HG03558 (cell line): ENCODE measurements around the gene KCNJ9.
"Not testable (repeated sequence)": the region's sequence is repeated elsewhere in the genome, so short reads cannot be mapped to it uniquely, and the experiment has no call there.

Experiments
- ATAC-seq: cut with Tn5 transposase; IDR thresholded peaks from one replicate; pipeline ENCODE4 v1.9.1; 2021; ENCODE audit warnings: moderate number of reproducible peaks; ENCODE audit not compliant: unreplicated experiment; ENCODE audit errors: extremely low read depth

Gene KCNJ9

GRCh38 chr1:160099716-160100375 is 18.5 kb downstream of the KCNJ9 start:
- no peak for ATAC-seq

- no peak for ATAC-seq
These were observed 19.8 kb downstream of the KCNJ9 start for GRCh38 chr1:160101037-160101716.

- no peak for ATAC-seq
These were observed 20.6 kb downstream of the KCNJ9 start for GRCh38 chr1:160101717-160102522.

GRCh38 chr1:160103658-160104408 is 22.5 kb downstream of the KCNJ9 start:
- ATAC-seq, result no peak

GRCh38 chr1:160104486-160104885 is 23.1 kb downstream of the KCNJ9 start:
- no peak for ATAC-seq

- ATAC-seq, result no peak
These were observed 23.8 kb downstream of the KCNJ9 start for GRCh38 chr1:160105155-160105554.

- no peak for ATAC-seq
These were observed 26.2 kb downstream of the KCNJ9 start for GRCh38 chr1:160107512-160107911.

- no peak for ATAC-seq
These were observed 27.7 kb downstream of the KCNJ9 start for GRCh38 chr1:160108888-160109662.

- ATAC-seq, result no peak
These were observed 28.3 kb downstream of the KCNJ9 start for GRCh38 chr1:160109686-160110085.

- ATAC-seq, result not testable (repeated sequence)
These were observed 30.1 kb downstream of the KCNJ9 start for GRCh38 chr1:160111462-160111861.

GRCh38 chr1:160112357-160112756 is 31.0 kb downstream of the KCNJ9 start:
- ATAC-seq, result no peak

GRCh38 chr1:160113407-160113806 is 32.1 kb downstream of the KCNJ9 start:
- ATAC-seq, result no peak

- no peak for ATAC-seq
These were observed 32.7 kb downstream of the KCNJ9 start for GRCh38 chr1:160114085-160114484.

GRCh38 chr1:160115545-160116282 is 34.4 kb downstream of the KCNJ9 start, which contains the start of gene ATP1A2:
ATP1A2 (plus strand) TSS chr1:160115759; CDS start chr1:160115862, 103 bp downstream.
- ATAC-seq, result no peak

GRCh38 chr1:160116283-160117147 is 35.2 kb downstream of the KCNJ9 start:
- ATAC-seq, result no peak

- no peak for ATAC-seq
These were observed 36.0 kb downstream of the KCNJ9 start for GRCh38 chr1:160117300-160117699.

- ATAC-seq, result no peak
These were observed 36.4 kb downstream of the KCNJ9 start for GRCh38 chr1:160117709-160118183.

- no peak for ATAC-seq
These were observed 37.6 kb downstream of the KCNJ9 start for GRCh38 chr1:160118928-160119327.
